IMR-90 (cell line): ENCODE measurements around the gene C1orf116. TPM values are rescaled to one million over a fixed set of nuclear protein-coding genes. Genes with fewer than 3 reads are reported as not detected.

Experiments used
- ATAC-seq: fragments of 200-7000 bp; cut with Tn5 transposase; 2 replicates; pipeline ENCODE4 v1.9.1; 2020; ENCODE audit warnings: low read depth, mild to moderate bottlenecking, moderate library complexity
- BruUV-seq: library from RNA; stranded (reverse); fragments of 400-500 nt; replicated peaks from 2 replicates; lab custom pipeline; 2021; lab: Mats Ljungman, UMichigan
- CTCF ChIA-PET: fragments of 300-600 bp; formaldehyde crosslinking; extraction: SDS; loops from one replicate; lab custom pipeline; 2021; ENCODE audit warnings: antibody characterized with exemption; lab: Yijun Ruan, JAX
- POLR2A ChIA-PET: fragments of 300-600 bp; sonication (Branson Sonifier 250); formaldehyde crosslinking; loops from one replicate; lab custom pipeline; 2022; ENCODE audit warnings: antibody characterized with exemption; ENCODE audit not compliant: unreplicated experiment; lab: Charles Lee
- DNase-seq: peaks from one replicate; pipeline ENCODE4 v3.0.0; 2013
- H2AFZ ChIP-seq: replicated peaks from 2 replicates; pipeline ENCODE3; 2013; ENCODE audit warnings: low read length, mild to moderate bottlenecking; ENCODE audit not compliant: poor library complexity
- H2AK5ac ChIP-seq: 2 replicates; pipeline ENCODE4 v1.6.1; 2013; ENCODE audit warnings: low read depth, low read length, inconsistent platforms
- H2AK9ac ChIP-seq: replicated peaks from 2 replicates; pipeline ENCODE3; 2013; ENCODE audit warnings: mild to moderate bottlenecking, low read depth, low read length, moderate library complexity; ENCODE audit not compliant: poor library complexity
- H2BK120ac ChIP-seq: 2 replicates; pipeline ENCODE4 v1.6.1; 2013; ENCODE audit warnings: low read depth, low read length, inconsistent platforms
- H2BK15ac ChIP-seq: 3 replicates; pipeline ENCODE4 v1.6.1; 2013; ENCODE audit warnings: low read depth, low read length, inconsistent platforms
- H2BK20ac ChIP-seq: 2 replicates; pipeline ENCODE4 v1.6.1; 2013; ENCODE audit warnings: low read depth, mild to moderate bottlenecking, inconsistent platforms, low read length, moderate library complexity
- H2BK5ac ChIP-seq: 2 replicates; pipeline ENCODE4 v1.6.1; 2013; ENCODE audit warnings: mild to moderate bottlenecking, low read depth, low read length, inconsistent platforms; ENCODE audit not compliant: poor library complexity, severe bottlenecking
- H3K14ac ChIP-seq: replicated peaks from 2 replicates; pipeline ENCODE4 v1.6.1; 2013; ENCODE audit warnings: low read depth, low read length, inconsistent platforms
- H3K18ac ChIP-seq: 2 replicates; pipeline ENCODE4 v1.6.1; 2013; ENCODE audit warnings: low read depth, low read length, control low read depth
- H3K23ac ChIP-seq: 2 replicates; pipeline ENCODE4 v1.6.1; 2013; ENCODE audit warnings: low read depth, low read length, inconsistent platforms
- H3K27ac ChIP-seq: 2 replicates; pipeline ENCODE4 v1.5.1; 2013; ENCODE audit warnings: mild to moderate bottlenecking, control low read depth, low read length; ENCODE audit not compliant: insufficient read depth
- H3K27me3 ChIP-seq: 2 replicates; pipeline ENCODE4 v1.6.1; 2013; ENCODE audit warnings: low read length; ENCODE audit not compliant: control insufficient read depth, insufficient read depth
- H3K36me3 ChIP-seq: 2 replicates; pipeline ENCODE4 v1.6.1; 2013; ENCODE audit warnings: low read length, mixed read lengths; ENCODE audit not compliant: control insufficient read depth, insufficient read depth
- H3K4ac ChIP-seq: 2 replicates; pipeline ENCODE4 v1.6.1; 2013; ENCODE audit warnings: low read depth, low read length, inconsistent platforms
- H3K4me1 ChIP-seq: 2 replicates; pipeline ENCODE4 v1.6.1; 2013; ENCODE audit warnings: low read length, mixed read lengths; ENCODE audit not compliant: control insufficient read depth, insufficient read depth
- H3K4me2 ChIP-seq: 2 replicates; pipeline ENCODE4 v1.6.1; 2013; ENCODE audit warnings: low read depth, mild to moderate bottlenecking, control low read depth, low read length, moderate library complexity
- H3K4me3 ChIP-seq: 2 replicates; pipeline ENCODE4 v1.5.1; 2013; ENCODE audit warnings: low read depth, mild to moderate bottlenecking, control low read depth, low read length, moderate library complexity; ENCODE audit not compliant: insufficient read depth
- H3K56ac ChIP-seq: 2 replicates; pipeline ENCODE4 v1.6.1; 2013; ENCODE audit warnings: low read length, inconsistent platforms; ENCODE audit not compliant: insufficient read depth; ENCODE audit errors: extremely low read depth
- H3K79me1 ChIP-seq, 2 experiments: 2 replicates each; pipeline ENCODE4 v1.6.1; 2013; ENCODE audit warnings: low read length in 2 of 2, inconsistent platforms in 1 of 2, low read depth in 1 of 2
- H3K9ac ChIP-seq: 2 replicates; pipeline ENCODE4 v1.6.1; 2013; ENCODE audit warnings: low read depth, low read length, control low read depth
- H3K9me1 ChIP-seq: 2 replicates; pipeline ENCODE4 v1.6.1; 2013; ENCODE audit warnings: low read length, inconsistent platforms; ENCODE audit not compliant: insufficient read depth
- H3K9me3 ChIP-seq: 2 replicates; pipeline ENCODE4 v1.6.1; 2013; ENCODE audit warnings: low read length; ENCODE audit not compliant: control insufficient read depth, insufficient read depth
- H4K20me1 ChIP-seq: 2 replicates; pipeline ENCODE4 v1.6.1; 2013; ENCODE audit warnings: low read length, inconsistent platforms; ENCODE audit not compliant: insufficient read depth
- H4K5ac ChIP-seq: 2 replicates; pipeline ENCODE4 v1.6.1; 2013; ENCODE audit warnings: mild to moderate bottlenecking, low read depth, low read length, control low read depth
- H4K8ac ChIP-seq, 2 experiments: 2 replicates each; pipeline ENCODE4 v1.6.1; 2013; ENCODE audit warnings: low read depth in 2 of 2, low read length in 2 of 2, control low read depth in 1 of 2, inconsistent platforms in 1 of 2
- H4K91ac ChIP-seq: 2 replicates; pipeline ENCODE4 v1.6.1; 2013; ENCODE audit warnings: low read depth, low read length, inconsistent platforms; ENCODE audit not compliant: insufficient read depth
- CEBPB ChIP-seq: IDR thresholded peaks from 2 replicates; pipeline ENCODE4 v1.6.1; 2012; ENCODE audit warnings: low read depth, low read length, improper control_type of control experiment
- CHD1 ChIP-seq: IDR thresholded peaks from 2 replicates; pipeline ENCODE4 v1.6.1; 2012; ENCODE audit warnings: low read depth, low read length, improper control_type of control experiment
- MAFK ChIP-seq: IDR thresholded peaks from 2 replicates; pipeline ENCODE4 v1.6.1; 2012; ENCODE audit warnings: low read depth, low read length, improper control_type of control experiment
- MXI1 ChIP-seq: IDR thresholded peaks from 2 replicates; pipeline ENCODE4 v1.6.1; 2012; ENCODE audit warnings: low read depth, mild to moderate bottlenecking, low read length, moderate library complexity, borderline replicate concordance
- RAD21 ChIP-seq: IDR thresholded peaks from 2 replicates; pipeline ENCODE4 v1.6.1; 2012; ENCODE audit warnings: low read length, improper control_type of control experiment
- SMC3 ChIP-seq: fragments of 150-350 bp; IDR thresholded peaks from 2 replicates; pipeline ENCODE4 v1.6.1; 2016; ENCODE audit warnings: low read depth, mild to moderate bottlenecking, antibody characterized with exemption, low read length, moderate library complexity
- WGBS, 2 experiments: methylation state at CpG; one replicate each; pipeline versions ENCODE4 v1.1.5 to v1.1.7; 2013; ENCODE audit warnings: missing lambda C conversion rate in 2 of 2; ENCODE audit not compliant: insufficient read length in 1 of 2; ENCODE audit errors: extremely low coverage in 2 of 2; 5-methylcytosine and 5-hydroxymethylcytosine counted together
- dilution Hi-C: fragments of 300-500 bp; cut with HindIII; formaldehyde crosslinking; loops from one replicate; pipeline ENCODE4 v1.14.3; 2018; ENCODE audit warnings: low sequenced_read_pairs; ENCODE audit not compliant: unreplicated experiment
- in situ Hi-C: fragments of 300-500 bp; cut with MboI; formaldehyde crosslinking; loops from 3 replicates; pipeline ENCODE4 v1.14.3; 2019; ENCODE audit warnings: low sequenced_read_pairs, inconsistent platforms, mixed read lengths
- intact Hi-C: fragments of 100-400 bp; cut with micrococcal nuclease; formaldehyde crosslinking; loops from 2 replicates; pipeline ENCODE4 v1.10.0; 2022
- polyA plus RNA-seq, 3 experiments: library from polyadenylated mRNA; depleted of rRNA; stranded (reverse); fragments of >200 nt; gene quantifications; 2 replicates each; pipeline ENCODE4 v1.2.3, GENCODE V29; 2012; ENCODE audit warnings: low replicate concordance in 1 of 3
- total RNA-seq: library from RNA; depleted of rRNA; stranded (reverse); fragments of >200 nt; gene quantifications from 2 replicates; pipeline ENCODE4 v1.2.3, GENCODE V29; 2012

The C1orf116 gene
- total and polyA plus RNA-seq, 2 of the 4 experiments (the other 2 are of a cell fraction): under 0.01 to 0.03 TPM

GRCh38 chr1:207071426-207071825 lies 38.9 kb upstream of the C1orf116 start:
- CTCF ChIA-PET: interaction anchor here (1.0 kb wide), 1 partner anchor 93 kb away, joined by 3 read pairs; no protein-coding TSS in a partner anchor
- intact Hi-C loops: loop anchor here (10.0 kb wide), 2 partner anchors 157 to 317 kb away; no protein-coding TSS in a partner anchor

More at GRCh38 chr1:207071426-207071825, 38.9 kb upstream of the C1orf116 start:
- Histone ChIP-seq H3K36me3 (no peaks in the 10 kb centered on the region), H2AK5ac (no peak overlapping the region), H3K4me1 (no peaks in the 10 kb centered on the region), H3K4ac (no peak overlapping the region), H3K14ac (no peak overlapping the region), H4K8ac (no peak overlapping the region), H3K4me2 (no peak overlapping the region), H3K9me1 (no peaks in the 10 kb centered on the region), H3K9ac (no peak overlapping the region), H3K27ac (no peak overlapping the region), H2BK15ac (no peak overlapping the region), H4K20me1 (no peaks in the 10 kb centered on the region), H2BK20ac (no peak overlapping the region), H3K9me3 (no peaks in the 10 kb centered on the region), H3K27me3 (no peaks in the 10 kb centered on the region; the same call in 1 of the 2 replicates), H3K23ac (no peak overlapping the region), H2BK120ac (no peak overlapping the region), H3K79me1 (no peaks in the 10 kb centered on the region), H4K5ac (no peak overlapping the region), H2AK9ac (no peak overlapping the region), H3K56ac (no peak overlapping the region), H3K18ac (no peak overlapping the region), H2AFZ (no peak overlapping the region), H2BK5ac (no peak overlapping the region), H3K4me3 (no peak overlapping the region), H4K91ac (no peak overlapping the region)
- dilution Hi-C loops: no loop called here
- no peak for TF ChIP-seq RAD21
- no peak for TF ChIP-seq MXI1
- no peak for TF ChIP-seq CEBPB
- no peak for TF ChIP-seq CHD1
- TF ChIP-seq SMC3: no peak
- TF ChIP-seq MAFK: no peak
- BruUV-seq: no TSS peak
- in situ Hi-C loops: no loop called here
- POLR2A ChIA-PET: no interaction called here
- no CpG with 5 or more reads among the region's 6 CpGs for WGBS, 2 experiments
- DNase-seq (no peak), ATAC-seq (no peak)
